Measurements from ENCODE around the gene SRPX2. TPM values are rescaled to one million over a fixed set of nuclear protein-coding genes. Genes with fewer than 3 reads are reported as not detected.

Gene SRPX2
- polyA plus RNA-seq, 1 donor (not counting 4 experiments of a cell fraction or from before 2014, with no cell fraction given): 4.0 TPM

- no peaks in the 10 kb centered on the region for H3K9me3 ChIP-seq (ENCODE audit: control insufficient read depth, low read depth, low read length)
- H3K9ac ChIP-seq (ENCODE audit: control insufficient read depth, extremely low read depth, insufficient read depth, low read length): no peak overlapping the region
- H2AFZ ChIP-seq (ENCODE audit: control insufficient read depth, low read length): no peak overlapping the region
- no peaks in the 10 kb centered on the region for H3K9me1 ChIP-seq (ENCODE audit: control insufficient read depth, extremely low read depth, insufficient read depth, low read length)
- H4K20me1 ChIP-seq (ENCODE audit: control insufficient read depth, extremely low read depth, insufficient read depth, low read length): no peaks in the 10 kb centered on the region
- no peak overlapping the region for H3K4me3 ChIP-seq (ENCODE audit: control insufficient read depth in 2 of 3, extremely low read depth in 1 of 3, insufficient read depth in 2 of 3, low read depth in 1 of 3, low read length in 3 of 3)
- no peak overlapping the region for H3K4me2 ChIP-seq (ENCODE audit: control insufficient read depth, extremely low read depth, insufficient read depth, low read depth, low read length)
- dilution Hi-C loops (cut with MboI; ENCODE audit: extremely low pct_ligation_motif_present, low sequenced_read_pairs): no loop called here
- no peaks in the 10 kb centered on the region for H3K4me1 ChIP-seq (ENCODE audit: control insufficient read depth, extremely low read depth, insufficient read depth, low read length)
- FAIRE-seq (no peak), DNase-seq (ENCODE audit: low read depth, low spot score) (no peak)
- H3K27me3 ChIP-seq (ENCODE audit: control insufficient read depth, extremely low read depth, insufficient read depth, low read length): peaks cover 4% of the 10 kb centered on the region
- no peaks in the 10 kb centered on the region for H3K36me3 ChIP-seq (ENCODE audit: control insufficient read depth in 2 of 2, extremely low read depth in 1 of 2, insufficient read depth in 2 of 2, low read length in 2 of 2)
- H3K79me2 ChIP-seq (ENCODE audit: control insufficient read depth, insufficient read depth, low read length): no peaks in the 10 kb centered on the region
- no peak for TF ChIP-seq CTCF (optimal IDR thresholded peaks at IDR 0.05 in 1 of 3, IDR thresholded peaks at IDR 0.05 in 1 of 3, conservative IDR thresholded peaks at IDR 0.05 in 1 of 3; ENCODE audit: extremely low read depth in 1 of 3, insufficient read depth in 2 of 3, low read length in 3 of 3)
- no peak for TF ChIP-seq EZH2 (IDR thresholded peaks at IDR 0.05; ENCODE audit: low read length)
- no peak overlapping the region for H3K27ac ChIP-seq (ENCODE audit: control insufficient read depth, insufficient read depth, low read length)
Observed at GRCh38 chrX:100599456-100599855, 44.5 kb upstream of the SRPX2 start.

GRCh38 chrX:100600340-100600739, 43.7 kb upstream of the SRPX2 start:
- FAIRE-seq: no peak
- dilution Hi-C loops (cut with MboI; ENCODE audit: extremely low pct_ligation_motif_present, low sequenced_read_pairs): no loop called here
- no peaks in the 10 kb centered on the region for H3K36me3 ChIP-seq (ENCODE audit: control insufficient read depth in 2 of 2, extremely low read depth in 1 of 2, insufficient read depth in 2 of 2, low read length in 2 of 2)

More at GRCh38 chrX:100600340-100600739, 43.7 kb upstream of the SRPX2 start:
- Histone ChIP-seq H3K4me3 (ENCODE audit: control insufficient read depth in 2 of 3, extremely low read depth in 1 of 3, insufficient read depth in 2 of 3, low read depth in 1 of 3, low read length in 3 of 3) (no peak overlapping the region), H4K20me1 (ENCODE audit: control insufficient read depth, extremely low read depth, insufficient read depth, low read length) (no peaks in the 10 kb centered on the region), H3K4me1 (ENCODE audit: control insufficient read depth, extremely low read depth, insufficient read depth, low read length) (no peaks in the 10 kb centered on the region), H3K4me2 (ENCODE audit: control insufficient read depth, extremely low read depth, insufficient read depth, low read depth, low read length) (no peak overlapping the region), H3K9me1 (ENCODE audit: control insufficient read depth, extremely low read depth, insufficient read depth, low read length) (no peaks in the 10 kb centered on the region), H3K9me3 (ENCODE audit: control insufficient read depth, low read depth, low read length) (no peaks in the 10 kb centered on the region), H3K79me2 (ENCODE audit: control insufficient read depth, insufficient read depth, low read length) (no peaks in the 10 kb centered on the region), H3K27me3 (ENCODE audit: control insufficient read depth, extremely low read depth, insufficient read depth, low read length) (peaks cover 4% of the 10 kb centered on the region), H3K27ac (ENCODE audit: control insufficient read depth, insufficient read depth, low read length) (no peak overlapping the region), H3K9ac (ENCODE audit: control insufficient read depth, extremely low read depth, insufficient read depth, low read length) (no peak overlapping the region), H2AFZ (ENCODE audit: control insufficient read depth, low read length) (no peak overlapping the region)
- DNase-seq (ENCODE audit: low read depth, low spot score): no peak
- TF ChIP-seq CTCF (optimal IDR thresholded peaks at IDR 0.05 in 1 of 3, IDR thresholded peaks at IDR 0.05 in 1 of 3, conservative IDR thresholded peaks at IDR 0.05 in 1 of 3; ENCODE audit: extremely low read depth in 1 of 3, insufficient read depth in 2 of 3, low read length in 3 of 3): no peak
- no peak for TF ChIP-seq EZH2 (IDR thresholded peaks at IDR 0.05; ENCODE audit: low read length)
